GM19240 (cell line): Measurements from ENCODE around the gene THOP1.
"Not testable (repeated sequence)": the region's sequence is repeated elsewhere in the genome, so short reads cannot be mapped to it uniquely, and the experiment has no call there.

Experiments used
- DNase-seq: peaks from one replicate; pipeline ENCODE4 v3.0.0; 2011; ENCODE audit warnings: low spot score; ENCODE audit not compliant: insufficient read length

Gene THOP1

DNA sequence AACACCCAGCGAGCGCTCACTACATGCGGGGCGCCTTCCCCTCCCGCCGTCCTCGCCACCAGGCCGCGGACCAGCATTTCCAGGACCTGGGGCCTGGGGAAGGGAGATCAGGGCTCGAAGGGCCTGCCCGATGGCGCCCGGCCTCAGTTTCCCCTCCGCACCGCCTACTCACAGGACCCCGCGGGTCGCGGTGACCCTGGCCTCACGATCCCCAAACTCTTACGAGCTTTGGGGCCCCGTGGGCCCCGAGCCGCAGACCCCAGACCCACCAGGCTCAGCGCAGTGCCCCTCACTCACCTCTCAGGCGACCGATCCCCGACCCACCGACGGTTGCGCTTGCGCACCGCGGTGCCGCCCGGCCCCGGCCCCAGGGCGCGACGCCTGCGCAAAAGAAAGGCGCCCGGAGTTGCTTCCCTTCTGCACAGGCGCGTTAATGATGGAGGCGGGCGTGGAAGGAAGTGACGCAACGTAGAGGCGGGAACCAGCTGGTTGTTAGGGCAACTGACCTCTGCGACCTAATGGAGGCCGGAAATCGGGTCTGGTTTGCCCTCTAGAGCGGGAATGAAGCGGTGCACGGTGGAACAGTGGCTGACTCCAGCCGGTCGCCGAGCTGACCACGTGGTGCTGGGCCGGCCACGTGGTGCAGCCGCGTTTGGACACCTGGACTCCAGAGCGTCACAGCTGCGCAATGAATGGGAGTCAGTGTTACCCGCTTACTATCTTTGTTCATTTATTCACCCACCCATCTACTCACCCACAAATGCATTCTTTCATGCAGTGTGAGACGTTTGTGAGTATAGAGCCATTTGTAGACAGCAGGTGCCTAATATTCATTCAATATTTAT, 2.1 kb upstream of the THOP1 start, which contains the start of gene SGTA:
Gene SGTA, minus strand, starts transcription at position 338 of the 845 bp plus-strand sequence. CDS start 14,205 bp downstream, outside the sequence.
- peak; percentile 98 for DNase-seq

GRCh38 chr19:2783781-2784145, 1.5 kb upstream of the THOP1 start:
- DNase-seq: no peak

- no peak for DNase-seq
Measured at GRCh38 chr19:2787115-2787514, 1.8 kb downstream of the THOP1 start.

DNA sequence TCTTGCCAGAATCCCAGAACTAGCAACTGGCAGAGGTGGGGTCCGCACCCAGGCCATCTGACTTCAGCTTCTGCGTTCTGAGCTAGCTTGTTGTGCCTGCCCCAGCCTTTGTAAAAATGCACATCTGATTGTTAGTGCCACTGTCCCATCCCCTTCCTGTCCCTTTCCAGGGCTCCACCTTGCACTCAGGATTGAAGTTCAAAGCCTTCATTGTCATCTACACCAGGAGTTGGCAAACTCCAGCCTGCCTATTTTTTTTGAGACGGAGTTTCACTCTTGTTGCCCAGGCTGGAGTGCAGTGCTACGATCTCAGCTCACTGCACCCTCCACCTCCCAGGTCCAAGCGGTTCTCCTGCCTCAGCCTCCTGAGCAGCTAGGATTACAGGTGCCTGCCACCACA, 2.9 kb downstream of the THOP1 start:
- no peak for DNase-seq

DNA sequence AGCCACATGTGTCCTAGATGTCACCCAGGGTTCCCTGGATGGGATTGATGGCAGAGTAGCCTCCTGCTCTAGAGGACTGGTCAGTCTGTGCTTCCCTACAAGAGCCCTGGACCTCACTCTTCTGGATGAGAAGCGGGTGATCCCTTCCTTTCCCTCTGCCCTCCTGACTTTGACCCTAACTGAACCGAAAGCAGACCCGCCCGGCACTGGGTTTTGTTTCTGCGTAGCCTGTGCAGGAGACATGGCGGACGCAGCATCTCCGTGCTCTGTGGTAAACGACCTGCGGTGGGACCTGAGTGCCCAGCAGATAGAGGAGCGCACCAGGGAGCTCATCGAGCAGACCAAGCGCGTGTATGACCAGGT, 4.9 kb downstream of the THOP1 start:
- DNase-seq: no peak

- DNase-seq: no peak
Measured at GRCh38 chr19:2790557-2791271, 5.4 kb downstream of the THOP1 start.

GRCh38 chr19:2791440-2791839, 6.1 kb downstream of the THOP1 start:
- DNase-seq: no peak

- no peak for DNase-seq
Measured at GRCh38 chr19:2791876-2792275, 6.6 kb downstream of the THOP1 start.

DNA sequence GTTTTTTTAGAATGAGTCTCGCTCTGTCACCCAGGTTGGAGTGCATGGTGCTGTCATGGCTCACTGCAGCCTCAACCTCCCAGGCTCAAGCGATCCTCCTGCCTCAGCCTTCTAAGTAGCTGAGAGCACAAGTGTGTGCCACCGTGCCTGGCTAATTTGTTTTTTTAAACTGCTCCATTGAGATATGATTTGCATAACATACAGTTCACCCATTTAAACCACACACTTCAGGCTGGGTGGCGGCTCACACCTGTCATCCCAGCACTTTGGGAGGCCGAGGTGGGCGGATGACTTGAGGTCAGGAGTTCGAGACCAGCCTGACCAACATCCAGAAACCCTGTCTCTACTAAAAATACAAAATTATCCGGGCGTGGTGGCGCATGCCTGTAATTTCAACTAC, 7.4 kb downstream of the THOP1 start:
- not testable (repeated sequence) for DNase-seq

GRCh38 chr19:2793126-2793525, 7.8 kb downstream of the THOP1 start:
- DNase-seq: no peak

GRCh38 chr19:2793577-2793976, 8.3 kb downstream of the THOP1 start:
- DNase-seq: no peak

- no peak for DNase-seq
Measured at GRCh38 chr19:2795827-2796658, 10.7 kb downstream of the THOP1 start.

DNA sequence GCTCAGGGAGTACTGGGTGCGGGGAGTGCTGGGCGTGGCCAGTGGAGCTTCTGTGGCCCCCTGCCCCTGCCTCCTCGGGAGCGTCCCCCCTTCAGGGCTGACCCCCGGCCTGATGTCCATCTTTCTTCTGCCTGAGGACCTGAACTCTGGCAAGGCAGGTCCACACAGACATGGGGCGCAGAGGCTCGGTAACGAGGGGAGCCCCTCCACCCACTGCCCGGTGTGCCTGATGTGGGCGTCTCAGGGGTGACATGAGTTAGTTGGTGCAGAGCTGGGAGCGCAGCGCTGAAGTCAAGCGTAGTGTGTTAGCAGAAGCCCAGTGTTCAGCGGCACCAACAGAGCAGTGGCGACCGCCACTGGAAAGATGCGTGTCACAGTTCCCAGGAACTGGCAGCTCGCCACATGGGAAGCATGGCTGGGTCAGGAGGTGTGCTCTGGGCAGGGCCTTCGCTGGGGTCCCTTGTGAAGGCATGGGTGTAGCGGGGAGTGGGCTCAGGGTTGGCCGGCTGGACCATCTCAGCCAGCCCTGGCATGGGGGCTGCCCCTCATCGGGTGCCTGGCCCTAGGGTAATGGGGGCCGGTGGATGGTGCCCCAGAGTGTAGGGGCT, 11.5 kb downstream of the THOP1 start:
- no peak for DNase-seq

GRCh38 chr19:2797280-2797679, 12.0 kb downstream of the THOP1 start:
- DNase-seq: no peak

GRCh38 chr19:2798158-2798685, 12.9 kb downstream of the THOP1 start:
- DNase-seq: no peak

DNA sequence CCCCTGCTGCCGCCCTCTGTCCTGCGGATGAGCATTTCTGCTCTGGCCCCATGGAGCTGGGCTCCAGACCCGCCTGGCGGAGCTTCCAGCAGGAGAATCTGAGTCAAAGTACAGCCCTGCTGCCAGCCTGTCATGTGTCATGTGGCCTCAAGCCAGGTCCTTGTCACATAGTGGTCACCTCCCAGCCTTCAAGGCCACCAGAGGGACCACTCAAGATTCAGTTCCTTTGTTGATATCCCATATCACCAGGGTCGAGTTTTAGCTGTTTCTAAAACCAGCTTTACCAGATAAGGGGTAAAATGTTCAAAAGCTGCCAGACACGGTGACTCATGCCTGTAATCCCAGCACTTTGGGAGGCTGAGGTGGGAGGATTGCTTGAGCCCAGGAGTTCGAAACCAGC, 13.4 kb downstream of the THOP1 start:
- DNase-seq: no peak

- DNase-seq: no peak
Measured at GRCh38 chr19:2799273-2800020, 14.1 kb downstream of the THOP1 start.

DNA sequence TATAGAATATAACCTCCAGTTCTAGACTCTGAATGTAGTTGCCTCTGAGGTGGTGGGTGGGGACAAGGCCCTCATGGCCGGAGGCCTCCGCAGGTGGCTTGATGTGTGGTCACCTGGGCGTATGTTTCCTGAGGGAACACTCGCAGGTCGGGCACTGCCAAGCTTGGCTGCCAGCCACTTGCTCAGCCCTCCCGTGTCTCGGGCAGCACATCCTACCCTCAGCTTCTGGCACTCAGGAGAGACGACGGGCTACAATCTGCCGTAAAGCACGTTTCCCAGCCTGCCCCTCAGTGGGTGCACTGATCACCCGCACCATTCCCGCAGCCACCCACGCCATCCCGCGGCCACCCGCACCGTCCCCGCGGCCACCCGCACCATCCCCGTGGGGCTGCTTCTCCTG, 15.2 kb downstream of the THOP1 start:
- DNase-seq: no peak

GRCh38 chr19:2802826-2803225, 17.5 kb downstream of the THOP1 start:
- no peak for DNase-seq

DNA sequence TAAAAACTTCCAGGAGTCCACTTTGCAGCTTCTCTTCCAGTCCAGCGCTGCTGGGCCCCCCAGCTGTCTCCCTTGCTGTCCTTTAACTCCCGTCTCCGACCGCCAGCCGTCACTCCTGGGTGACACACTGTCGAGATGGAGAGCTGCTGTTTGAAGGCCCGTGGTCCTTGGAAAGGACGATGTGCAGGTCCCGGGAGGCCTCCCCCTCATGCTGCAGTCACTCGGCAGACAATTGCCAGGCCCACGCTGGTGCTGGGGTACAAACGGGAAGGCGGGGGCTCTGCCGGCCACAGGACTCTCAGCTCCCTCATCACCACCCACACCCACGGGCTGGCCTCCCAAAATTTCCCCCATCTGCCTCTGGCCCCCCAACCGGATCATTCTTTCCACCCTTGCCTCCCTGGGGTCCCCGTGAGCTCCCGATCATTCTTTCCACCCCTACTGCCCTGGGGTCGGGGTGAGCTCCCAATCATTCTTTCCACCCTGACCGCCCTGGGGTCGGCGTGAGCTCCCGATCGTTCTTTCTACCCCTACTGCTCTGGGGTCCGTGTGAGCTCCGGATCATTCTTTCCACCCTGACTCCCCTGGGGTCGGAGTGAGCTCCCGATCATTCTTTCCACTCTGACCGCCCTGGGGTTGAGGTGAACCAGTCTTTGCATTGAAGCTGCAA, 18.3 kb downstream of the THOP1 start:
- no peak for DNase-seq
